LNCaP clone FGC (cell line): ENCODE measurements around the gene NIT2.

Experiments
- DNase-seq: peaks from one replicate; pipeline ENCODE4 v3.0.0-alpha.2; 2011; ENCODE audit warnings: low read depth
- H3K4me3 ChIP-seq: 2 replicates; pipeline ENCODE4 v1.5.1; 2011; ENCODE audit warnings: mild to moderate bottlenecking, low read depth, low read length, control low read depth
- TF ChIP-seq, protein P1 (sequence below): IDR thresholded peaks from 2 replicates; pipeline ENCODE4 v1.5.1; 2012; ENCODE audit warnings: mild to moderate bottlenecking; ENCODE audit not compliant: control insufficient read depth, insufficient read depth; ENCODE audit errors: extremely low read depth

NIT2 gene

DNA sequence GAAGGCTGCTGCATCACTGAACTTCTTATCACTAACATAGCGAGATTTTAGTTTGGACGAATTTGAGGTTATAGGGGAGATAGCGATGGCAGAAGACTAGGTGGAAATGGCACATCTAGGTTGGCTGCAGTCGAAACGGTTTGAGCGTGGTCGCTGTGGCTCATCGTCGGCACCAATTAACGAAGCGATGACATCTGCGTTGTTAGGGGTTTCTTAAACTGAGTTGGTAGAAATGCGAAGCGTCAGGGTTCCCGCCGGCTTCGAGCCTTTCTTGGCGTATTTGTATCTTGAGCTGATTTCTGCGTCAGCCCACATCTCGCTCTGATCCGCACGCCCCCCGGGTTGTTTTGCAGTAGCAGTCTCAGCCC is 67.1 kb downstream of the NIT2 start:
- H3K4me3 ChIP-seq = peak overlapping the region; percentile 78
- TF ChIP-seq, protein P1, sequence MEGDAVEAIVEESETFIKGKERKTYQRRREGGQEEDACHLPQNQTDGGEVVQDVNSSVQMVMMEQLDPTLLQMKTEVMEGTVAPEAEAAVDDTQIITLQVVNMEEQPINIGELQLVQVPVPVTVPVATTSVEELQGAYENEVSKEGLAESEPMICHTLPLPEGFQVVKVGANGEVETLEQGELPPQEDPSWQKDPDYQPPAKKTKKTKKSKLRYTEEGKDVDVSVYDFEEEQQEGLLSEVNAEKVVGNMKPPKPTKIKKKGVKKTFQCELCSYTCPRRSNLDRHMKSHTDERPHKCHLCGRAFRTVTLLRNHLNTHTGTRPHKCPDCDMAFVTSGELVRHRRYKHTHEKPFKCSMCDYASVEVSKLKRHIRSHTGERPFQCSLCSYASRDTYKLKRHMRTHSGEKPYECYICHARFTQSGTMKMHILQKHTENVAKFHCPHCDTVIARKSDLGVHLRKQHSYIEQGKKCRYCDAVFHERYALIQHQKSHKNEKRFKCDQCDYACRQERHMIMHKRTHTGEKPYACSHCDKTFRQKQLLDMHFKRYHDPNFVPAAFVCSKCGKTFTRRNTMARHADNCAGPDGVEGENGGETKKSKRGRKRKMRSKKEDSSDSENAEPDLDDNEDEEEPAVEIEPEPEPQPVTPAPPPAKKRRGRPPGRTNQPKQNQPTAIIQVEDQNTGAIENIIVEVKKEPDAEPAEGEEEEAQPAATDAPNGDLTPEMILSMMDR = no peak
- DNase-seq = no peak

- peak overlapping the region; percentile 78 for H3K4me3 ChIP-seq
- DNase-seq = no peak
- TF ChIP-seq, protein P1 = no peak
Measured at GRCh38 chr3:100402256-100402655, 67.7 kb downstream of the NIT2 start.

- TF ChIP-seq, protein P1 = no peak
- H3K4me3 ChIP-seq = peak overlapping the region; percentile 78
- DNase-seq = no peak
Measured at GRCh38 chr3:100402891-100403290, 68.3 kb downstream of the NIT2 start.

DNA sequence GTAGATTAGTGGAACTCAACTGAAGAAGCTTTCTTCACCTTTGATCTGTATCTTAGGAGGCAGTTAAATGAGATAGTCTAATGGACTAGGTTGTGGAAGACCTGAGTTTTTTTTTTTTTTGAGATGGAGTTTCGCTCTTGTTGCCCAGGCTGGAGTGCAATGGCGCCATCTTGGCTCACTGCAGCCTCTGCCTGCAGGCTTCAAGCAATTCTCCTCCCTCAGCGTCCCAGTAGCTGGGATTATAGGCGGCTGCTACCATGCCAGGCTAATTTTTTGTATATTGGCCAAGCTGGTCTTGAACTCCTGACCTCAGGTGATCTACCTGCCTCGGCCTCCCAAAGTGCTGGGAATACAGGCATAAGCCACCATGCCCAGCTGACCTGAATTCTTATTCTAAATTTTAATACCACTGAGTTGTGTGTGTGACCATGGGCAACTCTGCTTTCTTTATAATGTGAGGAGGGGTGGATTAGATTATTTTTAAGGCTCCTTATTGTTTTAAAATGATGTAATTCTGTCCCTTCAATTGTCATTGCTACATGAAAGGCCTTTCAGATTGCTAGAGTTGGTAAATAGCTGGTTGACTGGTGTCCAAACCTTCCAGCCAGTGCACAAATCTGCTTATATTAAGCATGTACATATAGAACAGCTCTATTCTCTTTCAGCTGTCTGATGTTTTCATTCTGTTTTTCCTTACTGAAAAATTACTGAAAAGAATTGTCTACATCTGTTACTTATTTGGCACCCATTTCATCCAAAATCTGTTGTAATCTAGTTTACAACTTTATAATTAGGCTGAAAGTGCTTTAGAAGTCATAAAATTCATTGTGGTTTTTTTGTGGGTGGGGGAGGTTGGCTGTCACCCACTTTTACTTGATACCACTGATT is 69.0 kb downstream of the NIT2 start:
- no peak for DNase-seq
- H3K4me3 ChIP-seq = peak overlapping the region; percentile 78
- TF ChIP-seq, protein P1 = no peak

DNA sequence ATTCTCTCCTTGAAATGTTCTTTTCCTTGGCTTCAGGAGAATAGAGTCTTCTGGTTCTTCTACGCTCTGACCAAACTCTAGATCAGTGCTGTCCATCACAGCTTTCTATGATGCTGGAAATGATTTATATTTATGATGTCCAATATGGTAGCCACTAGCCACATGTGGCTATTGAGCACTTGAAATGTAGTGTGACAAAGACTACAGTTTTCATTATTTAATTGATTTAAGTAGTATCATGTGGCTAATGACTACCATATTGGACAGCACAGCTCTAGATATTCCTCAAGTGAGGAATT is 69.6 kb downstream of the NIT2 start:
- no peak overlapping the region for H3K4me3 ChIP-seq
- TF ChIP-seq, protein P1 = no peak

DNA sequence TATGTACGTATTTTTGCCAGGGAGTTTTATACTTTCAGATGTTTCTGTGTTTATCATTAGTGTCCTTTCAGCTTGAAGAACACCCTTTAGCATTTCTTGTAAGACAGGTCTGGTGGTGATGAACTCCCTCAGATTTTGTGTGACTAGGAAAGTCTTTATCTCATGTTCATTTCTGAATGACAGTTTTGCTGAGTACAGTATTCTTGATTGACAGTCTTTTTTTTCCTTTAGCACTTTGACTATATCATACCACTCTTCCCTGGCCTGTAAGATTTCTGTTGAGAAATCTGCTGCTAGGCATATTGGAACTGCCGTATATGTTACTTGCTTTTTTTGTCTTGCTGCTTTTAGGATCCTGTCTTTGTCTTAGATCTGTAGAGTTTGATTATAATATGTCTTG is 72.6 kb downstream of the NIT2 start:
- H3K4me3 ChIP-seq = no peak overlapping the region
- no peak for DNase-seq

More for the DNA sequence above, 69.6 kb downstream of the NIT2 start:
- no peak for DNase-seq

More for the DNA sequence above, 72.6 kb downstream of the NIT2 start:
- TF ChIP-seq, protein P1 = no peak
